Right lobe of liver (tissue), 6 donors: ENCODE measurements around the gene TAGLN2. TPM values are rescaled to one million over a fixed set of nuclear protein-coding genes. Genes with fewer than 3 reads are reported as not detected.

Experiments used
- ATAC-seq, 4 donors: fragments of 200-7000 bp; cut with Tn5 transposase; one replicate each; pipeline ENCODE4 v1.9.1; 2020; ENCODE audit warnings: mild to moderate bottlenecking in 4 of 4, moderate library complexity in 4 of 4
- DNase-seq, 3 donors: peaks; one replicate each; pipeline ENCODE4 v3.0.0-alpha.2; 2020
- H3K27ac ChIP-seq, 3 donors: fragments of 200-600 bp; one replicate each; pipeline ENCODE4 v1.8.0; 2022
- H3K27me3 ChIP-seq, 2 donors: fragments of 200-600 bp; one replicate each; pipeline ENCODE4 v1.8.0; 2022
- H3K36me3 ChIP-seq, 4 donors: fragments of 200-600 bp; sonication (generic) in 1 of 4; one replicate each; pipeline versions ENCODE4 v1.5.1 to v1.8.0; 2017 to 2022; ENCODE audit warnings: control low read depth in 1 of 4
- H3K4me1 ChIP-seq, 4 donors: fragments of 200-600 bp; sonication (generic) in 1 of 4; one replicate each; pipeline versions ENCODE4 v1.5.1 to v1.8.0; 2017 to 2022; ENCODE audit warnings: control low read depth in 1 of 4
- H3K4me3 ChIP-seq, 3 donors: fragments of 200-600 bp; one replicate each; pipeline ENCODE4 v1.8.0; 2022
- H3K9me3 ChIP-seq, 4 donors: fragments of 200-600 bp; sonication (generic) in 1 of 4; one replicate each; pipeline versions ENCODE4 v1.5.1 to v1.8.0; 2017 to 2022; ENCODE audit warnings: control low read depth in 1 of 4
- CTCF ChIP-seq, 4 donors: fragments of 200-600 bp in 3 of 4; fragments of 450-650 bp in 1 of 4; IDR thresholded peaks; one replicate each; pipeline versions ENCODE4 v1.5.1 to v1.8.0; 2016 to 2022; ENCODE audit warnings: antibody characterized with exemption in 4 of 4, mild to moderate bottlenecking in 2 of 4
- POLR2A ChIP-seq: fragments of 450-650 bp; IDR thresholded peaks from one replicate; pipeline ENCODE4 v1.6.1; 2017; ENCODE audit warnings: antibody characterized with exemption, mild to moderate bottlenecking
- WGBS: methylation state at CpG from one replicate; pipeline ENCODE4 v1.1.6; 2018; ENCODE audit warnings: low coverage, low lambda C conversion rate; ENCODE audit not compliant: insufficient coverage; ENCODE audit errors: missing lambda C conversion rate; 5-methylcytosine and 5-hydroxymethylcytosine counted together
- intact Hi-C, 2 donors: fragments of 100-400 bp; cut with DNase I; formaldehyde crosslinking; loops; one replicate each; pipeline versions ENCODE4 v1.11.2 to v1.14.1; 2022
- microRNA-seq, 2 donors: library from miRNA; unstranded; fragments of <30 nt; microRNA quantifications; one replicate each; pipeline ENCODE4, GENCODE V29; 2019 to 2020
- small RNA-seq, 2 experiments: library from RNA; depleted of rRNA; stranded (forward); fragments of <200 nt; gene quantifications; one replicate each; pipeline ENCODE3, GENCODE V24; 2016
- total RNA-seq, 6 experiments: library from RNA; depleted of rRNA in 2 of 6; stranded (reverse); fragments of >200 nt in 2 of 6; fragmentation: NEBNext Ultra II Directional in 3 of 6; extraction: Animal tissue kit (Norgen Biotek cat#: 25700) in 3 of 6; gene quantifications; one replicate each; pipeline versions ENCODE4 v1.1.0 to v1.2.4, GENCODE V29; 2016 to 2023
- donor health status: DM: no; HTN: yes; CAD: no.
- donor health status: DM: no; HTN: no; CAD: no.
- donor health status: DM: no; HTN: no; CAD: no.
- donor health status: DM: no; HTN: yes; CAD: no.
- donor health status: DM: no; HTN: yes; CAD: no.

Gene TAGLN2
- total RNA-seq, 6 experiments from 2014 or later: 53.2 to 200 (median 117) TPM

GRCh38 chr1:159869173-159869572 is 56.1 kb downstream of the TAGLN2 start:
- H3K27me3 ChIP-seq: no peaks in the 10 kb centered on the region
- no peak overlapping the region for H3K4me3 ChIP-seq
- intact Hi-C loops: no loop called here
- TF ChIP-seq CTCF (IDR thresholded peaks at IDR 0.05) (no peak), POLR2A (no peak)
- no peak overlapping the region for H3K27ac ChIP-seq
- peaks cover 0 to 13% (median 5%) of the 10 kb centered on the region in 4 donors for H3K4me1 ChIP-seq
- DNase-seq (no peak), ATAC-seq (no peak)
- no peaks in the 10 kb centered on the region for H3K9me3 ChIP-seq
- 54% methylated on average over 2 of the region's 4 CpGs for WGBS
- no peaks in the 10 kb centered on the region for H3K36me3 ChIP-seq

GRCh38 chr1:159868766-159869165 is 56.5 kb downstream of the TAGLN2 start:
- no peaks in the 10 kb centered on the region for H3K9me3 ChIP-seq
- intact Hi-C loops: no loop called here
- no peaks in the 10 kb centered on the region for H3K27me3 ChIP-seq
- H3K4me1 ChIP-seq: peaks cover 0 to 13% (median 5%) of the 10 kb centered on the region in 4 donors
- no peak overlapping the region for H3K4me3 ChIP-seq
- WGBS: 73% methylated on average over 2 of the region's 3 CpGs
- H3K27ac ChIP-seq: no peak overlapping the region
- DNase-seq: no peak
- no peaks in the 10 kb centered on the region for H3K36me3 ChIP-seq
- TF ChIP-seq CTCF (IDR thresholded peaks at IDR 0.05) (no peak), POLR2A (no peak)
- ATAC-seq: no peak

Small RNA genes within 50 kb of the gene (microRNA-seq; reads per million reads assigned to microRNA genes)
- gene MIR4259: 0 reads per million in 2 donors

Small RNA genes within 50 kb of the gene (small RNA-seq; reads per million reads assigned to genes)
- gene MIR4259: 0 reads per million in 2 experiments

Other genes with a start within 250 kb of the TAGLN2 start
- gene CRP, start 210.9 kb downstream of the TAGLN2 start, total RNA-seq: over 10,000 TPM in 1 of 6 experiments, 1,000 to 10,000 TPM in 4, 100 to 1,000 TPM in 1; 420 to 12,291 (median 6,154) TPM
- gene DUSP23, start 144.5 kb downstream of the TAGLN2 start, total RNA-seq: 100 to 1,000 TPM in 1 of 6 experiments, 10 to 100 TPM in 5; 28.3 to 125 (median 69.4) TPM
- gene FCRL6, start 123.1 kb downstream of the TAGLN2 start, total RNA-seq: under 1 TPM in 4 of 6 experiments, not detected in 2; 0.40 to 0.62 (median 0.51) TPM
- gene SLAMF8, start 98.6 kb downstream of the TAGLN2 start, total RNA-seq: 1 to 10 TPM in 5 of 6 experiments, under 1 TPM in 1; 0.33 to 5.7 (median 2.5) TPM
- not detected for gene VSIG8, start 62.9 kb downstream of the TAGLN2 start, total RNA-seq
- gene CFAP45, start 25.3 kb downstream of the TAGLN2 start, total RNA-seq: not detected
- gene IGSF9, start 20.1 kb upstream of the TAGLN2 start, total RNA-seq: 10 to 100 TPM in 5 of 6 experiments, 1 to 10 TPM in 1; 2.2 to 53.7 (median 16.6) TPM
- gene SLAMF9, start 28.7 kb upstream of the TAGLN2 start, total RNA-seq: 1 to 10 TPM in 3 of 6 experiments, under 1 TPM in 1, not detected in 2; 0.68 to 2.2 (median 1.6) TPM
- gene PIGM, start 106.5 kb upstream of the TAGLN2 start, total RNA-seq: 1 to 10 TPM; 3.3 to 4.7 (median 3.9) TPM
- 1 to 10 TPM in 2 of 6 experiments, under 1 TPM in 3, not detected in 1; 0.23 to 3.1 (median 0.31) TPM for gene KCNJ10, start 144.7 kb upstream of the TAGLN2 start, total RNA-seq
- gene KCNJ9, start 156.0 kb upstream of the TAGLN2 start, total RNA-seq: not detected
- gene IGSF8, start 173.1 kb upstream of the TAGLN2 start, total RNA-seq: 10 to 100 TPM; 27.5 to 45.7 (median 29.4) TPM
- gene ATP1A2, start 190.3 kb upstream of the TAGLN2 start, total RNA-seq: 1 to 10 TPM in 1 of 6 experiments, under 1 TPM in 5; 0.22 to 1.7 (median 0.36) TPM
- not detected for gene ATP1A4, start 226.1 kb upstream of the TAGLN2 start, total RNA-seq